CD4-positive, alpha-beta T cell treated with Interleukin-6 for 4 hours (primary cell): ENCODE results near the gene NOP16.
A peak's percentile ranks its signal among the peaks of the same experiment; 100 is the strongest.

Experiments used
- DNase-seq: peaks from one replicate; pipeline ENCODE4 v3.0.0-alpha.2; 2020; ENCODE audit warnings: mixed read lengths

The NOP16 gene

GRCh38 chr5:176388444-176389134, at the start of gene NOP16, which contains the start of gene HIGD2A:
Gene NOP16 (minus strand): TSS chr5:176388598. CDS start chr5:176388539, 59 bp downstream.
Gene HIGD2A (plus strand): TSS chr5:176388751. CDS start chr5:176388820, 69 bp downstream.
- peak; percentile 100 for DNase-seq

- DNase-seq, result no peak
Measured at GRCh38 chr5:176436656-176437055, 48.3 kb upstream of the NOP16 start.

GRCh38 chr5:176432707-176433106, 44.3 kb upstream of the NOP16 start:
- no peak for DNase-seq

- no peak for DNase-seq
Measured at GRCh38 chr5:176429972-176430371, 41.6 kb upstream of the NOP16 start.

GRCh38 chr5:176427971-176428370, 39.6 kb upstream of the NOP16 start:
- no peak for DNase-seq

GRCh38 chr5:176426876-176427275, 38.5 kb upstream of the NOP16 start:
- DNase-seq, result no peak

GRCh38 chr5:176425791-176426190, 37.4 kb upstream of the NOP16 start:
- DNase-seq, result no peak

GRCh38 chr5:176425138-176425537, 36.7 kb upstream of the NOP16 start:
- DNase-seq, result no peak

- no peak for DNase-seq
Measured at GRCh38 chr5:176424181-176424580, 35.8 kb upstream of the NOP16 start.

GRCh38 chr5:176420972-176421544, 32.7 kb upstream of the NOP16 start:
- DNase-seq, result no peak

GRCh38 chr5:176420086-176420485, 31.7 kb upstream of the NOP16 start:
- no peak for DNase-seq

GRCh38 chr5:176418251-176418650, 29.9 kb upstream of the NOP16 start:
- no peak for DNase-seq

- DNase-seq, result no peak
Measured at GRCh38 chr5:176416965-176417364, 28.6 kb upstream of the NOP16 start.

- peak; percentile 93 for DNase-seq
Measured at GRCh38 chr5:176415952-176416924, 27.8 kb upstream of the NOP16 start, which contains the start of gene CLTB. Gene CLTB (minus strand): TSS chr5:176416539. CDS start chr5:176416363, 176 bp downstream.

- no peak for DNase-seq
Measured at GRCh38 chr5:176415240-176415951, 27.0 kb upstream of the NOP16 start.

GRCh38 chr5:176414704-176415103, 26.3 kb upstream of the NOP16 start:
- no peak for DNase-seq

- DNase-seq, result no peak
Measured at GRCh38 chr5:176413709-176414191, 25.4 kb upstream of the NOP16 start.

- no peak for DNase-seq
Measured at GRCh38 chr5:176413255-176413565, 24.8 kb upstream of the NOP16 start.

GRCh38 chr5:176412517-176413254, 24.3 kb upstream of the NOP16 start:
- no peak for DNase-seq

- no peak for DNase-seq
Measured at GRCh38 chr5:176410486-176411180, 22.2 kb upstream of the NOP16 start.

GRCh38 chr5:176409765-176410164, 21.4 kb upstream of the NOP16 start:
- DNase-seq, result no peak
